HEK293 (cell line): Measurements from ENCODE around the gene ADM2.
A peak's percentile ranks its signal among the peaks of the same experiment; 100 is the strongest.

Experiments
- CTCF ChIA-PET: fragments of 350-600 bp; formaldehyde crosslinking; extraction: SDS; loops from one replicate; lab custom pipeline; 2021; ENCODE audit warnings: antibody characterized with exemption; lab: Yijun Ruan, JAX
- POLR2A ChIA-PET: fragments of 300-600 bp; formaldehyde crosslinking; extraction: SDS; loops from one replicate; lab custom pipeline; 2020; ENCODE audit warnings: antibody characterized with exemption, inconsistent platforms; lab: Yijun Ruan, JAX
- H3K27ac ChIP-seq: fragments of 200-500 bp; sonication (Bioruptor generic); 2 replicates; pipeline ENCODE4 v1.5.1; 2014; ENCODE audit warnings: low read depth, low read length, control low read depth, inconsistent platforms; ENCODE audit errors: extremely low read depth
- H3K36me3 ChIP-seq, 2 experiments: fragments of 200-500 bp in 1 of 2; sonication (Bioruptor generic) in 1 of 2; 1 replicate in 1 of 2; 2 replicates in 1 of 2; pipeline ENCODE4 v1.5.1; 2014 to 2017; ENCODE audit warnings: inconsistent platforms in 2 of 2, low read length in 2 of 2; ENCODE audit not compliant: control insufficient read depth in 2 of 2, insufficient read depth in 1 of 2
- H3K4me1 ChIP-seq: fragments of 200-500 bp; sonication (Bioruptor generic); 2 replicates; pipeline ENCODE4 v1.5.1; 2014; ENCODE audit warnings: mild to moderate bottlenecking, low read length, inconsistent platforms; ENCODE audit not compliant: control insufficient read depth, insufficient read depth
- H3K4me3 ChIP-seq: 2 replicates; pipeline ENCODE4 v1.5.1; 2011; ENCODE audit warnings: low read depth, mild to moderate bottlenecking, control low read depth, low read length, moderate library complexity
- H3K9me3 ChIP-seq: fragments of 200-500 bp; sonication (Bioruptor generic); 2 replicates; pipeline ENCODE4 v1.5.1; 2014; ENCODE audit warnings: low read depth, low read length, inconsistent platforms; ENCODE audit not compliant: control insufficient read depth, insufficient read depth
- HOXA7 ChIP-seq: sonication (generic); formaldehyde crosslinking; IDR thresholded peaks from 2 replicates; pipeline ENCODE4 v1.8.1; 2022; ENCODE audit warnings: missing genetic modification reagents, borderline replicate concordance
- IKZF3 ChIP-seq: fragments of 450-650 bp; IDR thresholded peaks from 2 replicates; pipeline ENCODE4 v1.5.0; 2018; ENCODE audit warnings: missing biosample characterization, mild to moderate bottlenecking, missing genetic modification characterization, moderate library complexity
- ZBTB8A ChIP-seq: fragments of 450-650 bp; formaldehyde crosslinking; IDR thresholded peaks from 2 replicates; pipeline ENCODE4 v1.5.1; 2016; ENCODE audit warnings: missing biosample characterization, missing genetic modification characterization
- ZNF155 ChIP-seq: fragments of 450-650 bp; formaldehyde crosslinking; IDR thresholded peaks from 2 replicates; pipeline ENCODE4 v1.5.1; 2016; ENCODE audit warnings: missing biosample characterization, missing genetic modification characterization
- ZNF19 ChIP-seq: fragments of 450-650 bp; formaldehyde crosslinking; IDR thresholded peaks from 2 replicates; pipeline ENCODE4; 2016; ENCODE audit warnings: missing biosample characterization, missing genetic modification characterization, low read depth
- ZNF2 ChIP-seq: fragments of 450-650 bp; formaldehyde crosslinking; IDR thresholded peaks from 2 replicates; pipeline ENCODE4 v1.5.1; 2016; ENCODE audit warnings: missing biosample characterization, missing genetic modification characterization
- ZNF223 ChIP-seq: fragments of 450-650 bp; formaldehyde crosslinking; IDR thresholded peaks from 2 replicates; pipeline ENCODE4 v1.5.1; 2016; ENCODE audit warnings: missing biosample characterization, missing genetic modification characterization
- ZNF239 ChIP-seq: fragments of 450-650 bp; formaldehyde crosslinking; IDR thresholded peaks from 2 replicates; pipeline ENCODE4 v1.5.1; 2016; ENCODE audit warnings: missing biosample characterization, missing genetic modification characterization
- ZNF324 ChIP-seq: fragments of 450-650 bp; formaldehyde crosslinking; IDR thresholded peaks from 2 replicates; pipeline ENCODE4 v1.5.1; 2016; ENCODE audit warnings: missing biosample characterization, missing genetic modification characterization
- ZNF48 ChIP-seq: fragments of 450-650 bp; formaldehyde crosslinking; IDR thresholded peaks from 2 replicates; pipeline ENCODE4 v1.5.1; 2016; ENCODE audit warnings: missing biosample characterization, missing genetic modification characterization
- ZNF521 ChIP-seq: fragments of 450-650 bp; formaldehyde crosslinking; IDR thresholded peaks from 2 replicates; pipeline ENCODE4 v1.5.1; 2017; ENCODE audit warnings: missing biosample characterization, mild to moderate bottlenecking, missing genetic modification characterization
- ZNF529 ChIP-seq: fragments of 450-650 bp; formaldehyde crosslinking; IDR thresholded peaks from 2 replicates; pipeline ENCODE4 v1.5.1; 2017; ENCODE audit warnings: missing genetic modification characterization, missing biosample characterization; ENCODE audit not compliant: insufficient replicate concordance
- ZNF548 ChIP-seq: fragments of 450-650 bp; formaldehyde crosslinking; IDR thresholded peaks from 2 replicates; pipeline ENCODE4 v1.5.1; 2016; ENCODE audit warnings: missing biosample characterization, missing genetic modification characterization
- ZNF549 ChIP-seq: fragments of 450-650 bp; IDR thresholded peaks from 2 replicates; pipeline ENCODE4 v1.5.1; 2018; ENCODE audit warnings: missing biosample characterization, missing genetic modification characterization, mild to moderate bottlenecking, inconsistent platforms, moderate library complexity
- ZNF610 ChIP-seq: fragments of 450-650 bp; formaldehyde crosslinking; IDR thresholded peaks from 2 replicates; pipeline ENCODE4 v1.5.1; 2016; ENCODE audit warnings: missing biosample characterization, missing genetic modification characterization, borderline replicate concordance
- ZNF747 ChIP-seq: fragments of 450-650 bp; formaldehyde crosslinking; IDR thresholded peaks from 2 replicates; pipeline ENCODE4 v1.5.1; 2016; ENCODE audit warnings: missing biosample characterization, missing genetic modification characterization
- ZNF785 ChIP-seq: fragments of 450-650 bp; formaldehyde crosslinking; IDR thresholded peaks from 2 replicates; pipeline ENCODE4 v1.5.1; 2016; ENCODE audit warnings: missing biosample characterization, missing genetic modification characterization
- ZNF791 ChIP-seq: fragments of 450-650 bp; formaldehyde crosslinking; IDR thresholded peaks from 2 replicates; pipeline ENCODE4 v1.5.1; 2016; ENCODE audit warnings: missing biosample characterization, missing genetic modification characterization
- ZNF837 ChIP-seq: fragments of 450-650 bp; formaldehyde crosslinking; IDR thresholded peaks from 2 replicates; pipeline ENCODE4 v1.5.1; 2016; ENCODE audit warnings: missing biosample characterization, missing genetic modification characterization
- ZSCAN23 ChIP-seq: fragments of 450-650 bp; formaldehyde crosslinking; IDR thresholded peaks from 2 replicates; pipeline ENCODE4 v1.5.1; 2016; ENCODE audit warnings: missing biosample characterization, missing genetic modification characterization
- TF ChIP-seq, protein P1 (sequence below): fragments of 450-650 bp; formaldehyde crosslinking; IDR thresholded peaks from 2 replicates; pipeline ENCODE4 v1.5.1; 2016; ENCODE audit warnings: missing biosample characterization, missing genetic modification characterization
- TF ChIP-seq, protein P2 (sequence below): fragments of 450-650 bp; formaldehyde crosslinking; IDR thresholded peaks from 2 replicates; pipeline ENCODE4 v1.5.1; 2017; ENCODE audit warnings: missing biosample characterization, missing genetic modification characterization
- TF ChIP-seq, protein P3 (sequence below): fragments of 450-650 bp; formaldehyde crosslinking; IDR thresholded peaks from 2 replicates; pipeline ENCODE4; 2016; ENCODE audit warnings: missing biosample characterization, missing genetic modification characterization
- TF ChIP-seq, protein P4 (sequence below): fragments of 450-650 bp; formaldehyde crosslinking; IDR thresholded peaks from 2 replicates; pipeline ENCODE4 v1.5.1; 2016; ENCODE audit warnings: missing biosample characterization, missing genetic modification characterization
- TF ChIP-seq, protein P5 (sequence below): fragments of 450-650 bp; formaldehyde crosslinking; IDR thresholded peaks from 2 replicates; pipeline ENCODE4 v1.5.1; 2017; ENCODE audit warnings: missing biosample characterization, mild to moderate bottlenecking, missing genetic modification characterization, moderate library complexity

Gene ADM2

DNA sequence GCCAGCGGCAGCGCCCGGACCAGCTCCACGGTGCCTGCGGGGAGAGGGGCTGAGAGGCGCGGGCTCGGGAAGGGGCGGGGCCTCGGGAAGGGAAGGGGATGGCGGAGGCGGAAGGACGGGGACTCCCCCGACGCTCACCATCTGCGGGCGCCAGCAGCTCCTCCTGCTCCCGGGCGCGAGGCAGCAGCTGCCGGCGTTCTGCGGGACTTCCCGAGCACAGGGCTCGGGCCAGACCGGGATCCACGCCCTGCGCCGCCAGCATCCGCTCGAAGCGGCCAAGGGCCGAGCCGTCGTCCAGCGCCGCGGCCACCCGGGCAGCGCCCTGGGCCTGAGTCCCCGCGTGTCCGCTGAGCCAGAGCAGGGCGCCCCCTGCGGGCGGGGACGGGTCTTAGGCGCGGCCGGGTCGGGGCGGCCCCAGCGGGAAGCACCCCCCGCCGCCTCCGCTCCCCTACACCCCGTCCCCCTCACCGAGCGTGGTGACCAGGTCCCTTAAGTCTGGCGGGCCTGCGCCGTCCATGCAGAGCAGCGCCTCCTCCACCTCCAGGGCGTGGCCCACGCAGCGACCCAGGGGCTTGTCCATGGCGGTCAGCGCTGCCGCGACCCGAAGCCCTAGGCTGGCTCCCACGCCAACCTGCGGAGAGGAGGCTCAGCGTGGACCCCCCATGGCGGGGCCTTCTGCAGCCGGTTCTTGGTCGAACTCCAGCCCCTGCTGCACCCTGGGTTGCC is 44.9 kb downstream of the ADM2 start (continued):
- no peak for TF ChIP-seq ZNF239 (tag by site-specific recombination)
- no peak for TF ChIP-seq ZNF521
- TF ChIP-seq ZSCAN23 (tag by site-specific recombination) = no peak
- TF ChIP-seq ZNF2 (tag by site-specific recombination) = no peak
- peak; percentile 87 for TF ChIP-seq ZBTB8A (tag by site-specific recombination)
- no peak for TF ChIP-seq ZNF791
- TF ChIP-seq ZNF549 (tag by site-specific recombination) = no peak
- no peak for TF ChIP-seq ZNF19 (tag by site-specific recombination)
- TF ChIP-seq ZNF223 (tag by site-specific recombination) = no peak
- 0 out of 2 replicates have a peak, but pooled peaks have one; percentile 40 for TF ChIP-seq ZNF785 (tag by site-specific recombination)
- TF ChIP-seq, protein P1, sequence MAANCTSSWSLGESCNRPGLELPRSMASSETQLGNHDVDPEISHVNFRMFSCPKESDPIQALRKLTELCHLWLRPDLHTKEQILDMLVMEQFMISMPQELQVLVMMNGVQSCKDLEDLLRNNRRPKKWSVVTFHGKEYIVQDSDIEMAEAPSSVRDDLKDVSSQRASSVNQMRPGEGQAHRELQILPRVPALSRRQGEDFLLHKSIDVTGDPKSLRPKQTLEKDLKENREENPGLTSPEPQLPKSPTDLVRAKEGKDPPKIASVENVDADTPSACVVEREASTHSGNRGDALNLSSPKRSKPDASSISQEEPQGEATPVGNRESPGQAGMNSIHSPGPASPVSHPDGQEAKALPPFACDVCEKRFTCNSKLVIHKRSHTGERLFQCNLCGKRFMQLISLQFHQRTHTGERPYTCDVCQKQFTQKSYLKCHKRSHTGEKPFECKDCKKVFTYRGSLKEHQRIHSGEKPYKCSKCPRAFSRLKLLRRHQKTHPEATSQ (tag by site-specific recombination) = 0 out of 2 replicates have a peak, but pooled peaks have one; percentile 69
- no peak for TF ChIP-seq ZNF837 (tag by site-specific recombination)

DNA sequence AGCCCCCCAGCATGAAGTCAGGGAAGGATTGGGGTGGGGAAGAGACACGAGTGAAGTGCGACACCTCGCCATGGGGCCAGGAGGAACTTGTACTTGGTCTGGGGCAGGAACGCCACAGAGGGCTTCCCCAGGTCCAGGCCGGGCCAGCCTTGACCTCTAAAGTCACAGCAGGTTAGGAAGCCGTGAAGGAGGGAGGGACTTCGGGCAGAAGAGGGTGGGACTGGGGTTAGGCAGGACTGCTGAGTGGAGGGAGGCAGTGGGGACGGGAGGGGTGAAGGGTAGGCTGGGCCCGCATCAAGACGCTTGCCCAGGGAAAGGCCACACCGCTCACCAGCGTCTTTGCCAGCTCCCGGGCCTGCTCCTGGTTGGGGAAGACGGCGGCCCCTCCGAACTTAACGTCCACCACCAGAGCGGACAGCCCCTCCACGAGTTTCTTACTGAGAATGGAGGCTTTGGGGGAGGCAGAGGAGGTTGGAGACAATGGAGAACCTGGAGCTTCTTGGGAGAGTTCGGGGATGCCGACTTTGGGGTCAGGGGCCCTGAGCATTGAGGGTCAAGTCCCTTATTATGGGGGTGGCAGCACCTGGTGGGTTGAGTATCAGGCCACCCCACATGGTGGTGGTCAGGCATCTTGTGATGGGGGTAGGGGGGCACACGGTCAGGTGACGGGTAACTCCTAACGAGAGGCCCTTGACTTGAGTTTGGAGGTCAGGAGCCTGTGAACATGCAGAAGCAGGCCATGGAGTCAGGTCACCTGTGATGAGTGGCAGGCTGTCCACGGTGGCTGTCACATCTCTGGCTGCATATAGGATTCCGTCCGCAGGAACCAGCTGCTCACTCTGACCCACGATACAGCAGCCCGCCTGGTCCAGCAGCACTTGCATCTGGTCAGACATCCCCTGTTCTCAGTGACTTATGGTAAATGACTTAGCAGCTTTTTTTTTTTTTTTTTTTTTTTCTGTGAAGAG is 45.8 kb downstream of the ADM2 start:
- Histone ChIP-seq H3K27ac (peak overlapping the region; percentile 90; the same call in 1 of the 2 replicates), H3K4me1 (no peaks in the 10 kb centered on the region; the same call in 1 of the 2 replicates), H3K9me3 (no peaks in the 10 kb centered on the region), H3K36me3 (peaks cover 0 to 25% of the 10 kb centered on the region in 2 experiments; a peak in 1 of 3 replicates), H3K4me3 (peak overlapping the region; percentile 79; the same call in 1 of the 2 replicates)
- ChIA-PET CTCF (interaction anchor here (0.7 to 1.1 kb wide), 2 partner anchors 9 to 28 kb away, joined by 3 to 4 read pairs; no protein-coding TSS in a partner anchor), POLR2A (interaction anchor here (0.6 to 2.1 kb wide), 2 partner anchors 24 to 94 kb away, joined by 6 to 14 read pairs; no protein-coding TSS in a partner anchor)
- TF ChIP-seq HOXA7 (CRISPR knock-in tag) = no peak
- TF ChIP-seq IKZF3 (tag by site-specific recombination) = no peak
- no peak for TF ChIP-seq ZNF529 (tag by site-specific recombination)
- TF ChIP-seq ZNF610 (tag by site-specific recombination) = no peak
- TF ChIP-seq, protein P2, sequence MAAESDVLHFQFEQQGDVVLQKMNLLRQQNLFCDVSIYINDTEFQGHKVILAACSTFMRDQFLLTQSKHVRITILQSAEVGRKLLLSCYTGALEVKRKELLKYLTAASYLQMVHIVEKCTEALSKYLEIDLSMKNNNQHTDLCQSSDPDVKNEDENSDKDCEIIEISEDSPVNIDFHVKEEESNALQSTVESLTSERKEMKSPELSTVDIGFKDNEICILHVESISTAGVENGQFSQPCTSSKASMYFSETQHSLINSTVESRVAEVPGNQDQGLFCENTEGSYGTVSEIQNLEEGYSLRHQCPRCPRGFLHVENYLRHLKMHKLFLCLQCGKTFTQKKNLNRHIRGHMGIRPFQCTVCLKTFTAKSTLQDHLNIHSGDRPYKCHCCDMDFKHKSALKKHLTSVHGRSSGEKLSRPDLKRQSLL = no peak
- no peak for TF ChIP-seq ZNF548 (tag by site-specific recombination)
- TF ChIP-seq ZNF48 (tag by site-specific recombination) = no peak
- TF ChIP-seq, protein P3, sequence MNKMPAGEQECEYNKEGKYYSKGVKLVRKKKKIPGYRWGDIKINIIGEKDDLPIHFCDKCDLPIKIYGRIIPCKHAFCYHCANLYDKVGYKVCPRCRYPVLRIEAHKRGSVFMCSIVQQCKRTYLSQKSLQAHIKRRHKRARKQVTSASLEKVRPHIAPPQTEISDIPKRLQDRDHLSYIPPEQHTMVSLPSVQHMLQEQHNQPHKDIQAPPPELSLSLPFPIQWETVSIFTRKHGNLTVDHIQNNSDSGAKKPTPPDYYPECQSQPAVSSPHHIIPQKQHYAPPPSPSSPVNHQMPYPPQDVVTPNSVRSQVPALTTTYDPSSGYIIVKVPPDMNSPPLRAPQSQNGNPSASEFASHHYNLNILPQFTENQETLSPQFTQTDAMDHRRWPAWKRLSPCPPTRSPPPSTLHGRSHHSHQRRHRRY (tag by site-specific recombination) = no peak; the same call in 1 of the 2 replicates
- TF ChIP-seq, protein P4, sequence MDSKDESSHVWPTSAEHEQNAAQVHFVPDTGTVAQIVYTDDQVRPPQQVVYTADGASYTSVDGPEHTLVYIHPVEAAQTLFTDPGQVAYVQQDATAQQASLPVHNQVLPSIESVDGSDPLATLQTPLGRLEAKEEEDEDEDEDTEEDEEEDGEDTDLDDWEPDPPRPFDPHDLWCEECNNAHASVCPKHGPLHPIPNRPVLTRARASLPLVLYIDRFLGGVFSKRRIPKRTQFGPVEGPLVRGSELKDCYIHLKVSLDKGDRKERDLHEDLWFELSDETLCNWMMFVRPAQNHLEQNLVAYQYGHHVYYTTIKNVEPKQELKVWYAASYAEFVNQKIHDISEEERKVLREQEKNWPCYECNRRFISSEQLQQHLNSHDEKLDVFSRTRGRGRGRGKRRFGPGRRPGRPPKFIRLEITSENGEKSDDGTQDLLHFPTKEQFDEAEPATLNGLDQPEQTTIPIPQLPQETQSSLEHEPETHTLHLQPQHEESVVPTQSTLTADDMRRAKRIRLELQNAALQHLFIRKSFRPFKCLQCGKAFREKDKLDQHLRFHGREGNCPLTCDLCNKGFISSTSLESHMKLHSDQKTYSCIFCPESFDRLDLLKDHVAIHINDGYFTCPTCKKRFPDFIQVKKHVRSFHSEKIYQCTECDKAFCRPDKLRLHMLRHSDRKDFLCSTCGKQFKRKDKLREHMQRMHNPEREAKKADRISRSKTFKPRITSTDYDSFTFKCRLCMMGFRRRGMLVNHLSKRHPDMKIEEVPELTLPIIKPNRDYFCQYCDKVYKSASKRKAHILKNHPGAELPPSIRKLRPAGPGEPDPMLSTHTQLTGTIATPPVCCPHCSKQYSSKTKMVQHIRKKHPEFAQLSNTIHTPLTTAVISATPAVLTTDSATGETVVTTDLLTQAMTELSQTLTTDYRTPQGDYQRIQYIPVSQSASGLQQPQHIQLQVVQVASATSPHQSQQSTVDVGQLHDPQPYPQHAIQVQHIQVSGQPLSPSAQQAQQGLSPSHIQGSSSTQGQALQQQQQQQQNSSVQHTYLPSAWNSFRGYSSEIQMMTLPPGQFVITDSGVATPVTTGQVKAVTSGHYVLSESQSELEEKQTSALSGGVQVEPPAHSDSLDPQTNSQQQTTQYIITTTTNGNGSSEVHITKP = no peak
- TF ChIP-seq, protein P5, sequence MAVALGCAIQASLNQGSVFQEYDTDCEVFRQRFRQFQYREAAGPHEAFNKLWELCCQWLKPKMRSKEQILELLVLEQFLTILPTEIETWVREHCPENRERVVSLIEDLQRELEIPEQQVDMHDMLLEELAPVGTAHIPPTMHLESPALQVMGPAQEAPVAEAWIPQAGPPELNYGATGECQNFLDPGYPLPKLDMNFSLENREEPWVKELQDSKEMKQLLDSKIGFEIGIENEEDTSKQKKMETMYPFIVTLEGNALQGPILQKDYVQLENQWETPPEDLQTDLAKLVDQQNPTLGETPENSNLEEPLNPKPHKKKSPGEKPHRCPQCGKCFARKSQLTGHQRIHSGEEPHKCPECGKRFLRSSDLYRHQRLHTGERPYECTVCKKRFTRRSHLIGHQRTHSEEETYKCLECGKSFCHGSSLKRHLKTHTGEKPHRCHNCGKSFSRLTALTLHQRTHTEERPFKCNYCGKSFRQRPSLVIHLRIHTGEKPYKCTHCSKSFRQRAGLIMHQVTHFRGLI = no peak
- no peak for TF ChIP-seq ZNF155 (tag by site-specific recombination)
- TF ChIP-seq ZNF324 (tag by site-specific recombination) = no peak
- no peak for TF ChIP-seq ZNF747
- no peak for TF ChIP-seq ZSCAN23 (tag by site-specific recombination)
